GM12891 (cell line): ENCODE measurements around the gene LEFTY2.
A peak's percentile ranks its signal among the peaks of the same experiment; 100 is the strongest.

Experiments used
- DNase-seq: peaks from one replicate; pipeline ENCODE4 v3.0.0; 2011; ENCODE audit warnings: low spot score; ENCODE audit not compliant: insufficient read length
- FAIRE-seq: peaks from 2 replicates; lab custom pipeline; 2011; peaks lifted over from hg19 to GRCh38; lab: Jason Lieb, UNC
- PAX5 ChIP-seq: IDR thresholded peaks from 2 replicates; pipeline ENCODE4 v1.6.1; 2011; ENCODE audit warnings: low read length, moderate library complexity, mild to moderate bottlenecking; ENCODE audit not compliant: insufficient read depth, severe bottlenecking
- POLR2A ChIP-seq: IDR thresholded peaks from 2 replicates; pipeline ENCODE4 v1.6.1; 2011; ENCODE audit warnings: low read depth, low read length, control low read depth
- POLR2AphosphoS5 ChIP-seq: IDR thresholded peaks from 2 replicates; pipeline ENCODE4 v1.6.1; 2011; ENCODE audit warnings: low read depth, low read length, control low read depth
- POU2F2 ChIP-seq: IDR thresholded peaks from 2 replicates; pipeline ENCODE4 v1.6.1; 2011; ENCODE audit warnings: low read depth, mild to moderate bottlenecking, control low read depth, low read length, moderate library complexity
- SPI1 ChIP-seq: IDR thresholded peaks from 2 replicates; pipeline ENCODE4 v1.6.1; 2011; ENCODE audit warnings: low read depth, low read length, control low read depth
- TAF1 ChIP-seq: IDR thresholded peaks from 2 replicates; pipeline ENCODE4 v1.6.1; 2011; ENCODE audit warnings: low read depth, low read length, control low read depth

LEFTY2 gene

DNA sequence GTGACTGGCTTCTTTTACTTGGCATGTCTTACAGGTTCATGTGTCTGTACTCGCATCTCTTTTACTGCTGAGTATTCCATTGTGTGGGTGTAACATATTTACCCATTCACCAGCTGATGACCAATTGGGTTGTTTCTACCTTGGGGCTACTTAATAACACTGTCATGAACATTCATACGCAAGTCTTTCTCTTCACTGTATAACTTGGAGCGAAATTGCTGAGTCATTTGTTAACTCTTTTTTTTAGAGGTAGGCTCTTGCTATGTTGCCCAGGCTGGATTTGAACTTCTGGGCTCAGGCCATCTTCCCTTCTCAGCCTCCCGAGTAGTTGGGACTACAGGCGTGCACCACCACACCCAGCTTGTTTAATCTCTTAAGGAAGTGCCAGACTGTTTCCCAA, 23.5 kb downstream of the LEFTY2 start:
- no peak for DNase-seq
- TF ChIP-seq TAF1 = no peak
- TF ChIP-seq POU2F2 = no peak
- TF ChIP-seq POLR2A = no peak
- TF ChIP-seq SPI1 = no peak
- no peak for TF ChIP-seq POLR2AphosphoS5
- TF ChIP-seq PAX5 = no peak
- FAIRE-seq = peak; percentile 16

DNA sequence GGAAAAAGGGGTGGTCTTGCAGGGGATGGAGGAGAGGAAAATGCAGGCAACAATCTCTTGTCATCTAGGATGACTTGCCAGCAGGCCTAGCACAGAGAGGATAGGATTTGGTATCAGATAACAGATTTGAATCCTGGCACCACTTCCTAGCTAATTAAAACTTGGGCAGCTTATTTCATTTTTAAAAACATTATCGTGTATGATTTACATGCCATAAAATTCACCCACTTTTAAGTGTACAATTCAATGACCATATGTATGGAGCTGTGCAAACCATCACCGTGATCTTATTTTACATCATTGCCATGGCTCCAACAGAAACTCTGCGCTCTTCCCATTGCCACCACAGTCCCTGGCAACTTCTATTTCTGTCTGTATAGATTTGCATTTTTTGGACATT, 23.9 kb downstream of the LEFTY2 start:
- FAIRE-seq = peak; percentile 23

DNA sequence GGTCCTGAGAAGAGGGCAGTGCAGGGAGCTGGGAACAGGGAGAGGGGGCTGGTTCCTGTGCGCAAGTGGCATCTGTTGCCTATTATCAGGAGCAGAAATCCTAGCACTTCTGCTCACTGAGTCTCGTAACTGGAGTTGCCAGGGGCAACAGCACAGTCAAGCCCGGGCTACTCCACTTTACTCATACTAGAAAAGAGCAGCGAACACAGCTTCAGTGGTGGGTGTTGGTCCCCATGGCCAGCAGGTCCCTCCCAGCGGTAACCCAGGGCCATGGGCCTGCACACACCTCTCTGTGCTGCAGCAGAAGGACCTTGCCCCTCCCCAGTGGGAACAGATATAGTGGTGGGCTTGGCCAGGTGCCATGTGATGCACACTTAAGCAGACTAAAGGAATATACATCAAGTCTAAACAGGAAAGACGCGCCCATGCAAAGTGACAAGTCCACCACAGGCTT, 25.5 kb downstream of the LEFTY2 start:
- FAIRE-seq (no peak), DNase-seq (no peak)
- TF ChIP-seq POLR2AphosphoS5 (no peak), PAX5 (no peak), TAF1 (no peak), POU2F2 (no peak), POLR2A (no peak), SPI1 (no peak)

More for the DNA sequence above, 23.9 kb downstream of the LEFTY2 start:
- TF ChIP-seq PAX5 (no peak), POLR2AphosphoS5 (no peak), SPI1 (no peak), TAF1 (no peak), POU2F2 (no peak), POLR2A (no peak)
- DNase-seq = no peak

DNA sequence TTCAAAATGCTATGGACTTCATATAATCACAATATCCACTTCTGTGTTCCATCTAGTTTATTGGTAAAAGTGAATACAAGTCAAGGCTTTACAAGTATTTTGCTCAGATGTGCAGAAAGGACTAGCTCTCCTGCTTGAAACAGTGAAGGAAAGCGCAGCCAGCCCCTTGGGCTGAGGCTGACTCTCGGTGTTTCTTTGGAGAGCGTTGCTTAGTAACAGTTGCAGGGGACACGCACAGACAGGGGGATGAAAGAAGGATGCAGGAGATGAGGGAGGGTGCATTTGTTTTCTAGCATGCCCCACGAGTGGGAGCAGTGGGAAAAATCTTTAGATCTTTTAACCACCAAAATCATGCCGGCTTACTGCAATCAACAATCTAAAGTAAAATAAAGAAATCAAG, 26.1 kb downstream of the LEFTY2 start:
- no peak for TF ChIP-seq POU2F2
- no peak for TF ChIP-seq SPI1
- no peak for TF ChIP-seq TAF1
- TF ChIP-seq PAX5 = no peak
- TF ChIP-seq POLR2A = no peak
- TF ChIP-seq POLR2AphosphoS5 = no peak
- DNase-seq (no peak), FAIRE-seq (no peak)

DNA sequence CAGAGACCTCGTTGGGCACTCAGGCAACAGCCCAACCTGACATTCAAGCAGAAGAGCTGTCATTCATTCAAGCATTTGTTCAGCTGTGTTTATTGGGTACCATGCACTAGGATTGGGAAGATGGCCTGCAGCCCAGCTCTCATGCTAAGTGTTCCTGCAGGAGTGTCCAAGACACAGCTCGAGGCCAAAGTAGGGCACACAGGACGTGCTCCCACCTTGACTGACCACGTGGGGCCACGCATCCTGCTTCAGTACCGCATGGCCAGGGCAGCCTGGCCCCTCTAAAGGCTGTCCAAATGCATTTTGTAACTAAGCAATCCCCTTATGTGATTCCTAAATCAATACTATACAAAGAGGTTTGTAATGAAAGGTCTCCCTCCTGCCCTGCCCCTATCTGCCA, 26.6 kb downstream of the LEFTY2 start:
- TF ChIP-seq POLR2A (no peak), POLR2AphosphoS5 (no peak), TAF1 (no peak), SPI1 (no peak)
- DNase-seq (no peak), FAIRE-seq (no peak)

DNA sequence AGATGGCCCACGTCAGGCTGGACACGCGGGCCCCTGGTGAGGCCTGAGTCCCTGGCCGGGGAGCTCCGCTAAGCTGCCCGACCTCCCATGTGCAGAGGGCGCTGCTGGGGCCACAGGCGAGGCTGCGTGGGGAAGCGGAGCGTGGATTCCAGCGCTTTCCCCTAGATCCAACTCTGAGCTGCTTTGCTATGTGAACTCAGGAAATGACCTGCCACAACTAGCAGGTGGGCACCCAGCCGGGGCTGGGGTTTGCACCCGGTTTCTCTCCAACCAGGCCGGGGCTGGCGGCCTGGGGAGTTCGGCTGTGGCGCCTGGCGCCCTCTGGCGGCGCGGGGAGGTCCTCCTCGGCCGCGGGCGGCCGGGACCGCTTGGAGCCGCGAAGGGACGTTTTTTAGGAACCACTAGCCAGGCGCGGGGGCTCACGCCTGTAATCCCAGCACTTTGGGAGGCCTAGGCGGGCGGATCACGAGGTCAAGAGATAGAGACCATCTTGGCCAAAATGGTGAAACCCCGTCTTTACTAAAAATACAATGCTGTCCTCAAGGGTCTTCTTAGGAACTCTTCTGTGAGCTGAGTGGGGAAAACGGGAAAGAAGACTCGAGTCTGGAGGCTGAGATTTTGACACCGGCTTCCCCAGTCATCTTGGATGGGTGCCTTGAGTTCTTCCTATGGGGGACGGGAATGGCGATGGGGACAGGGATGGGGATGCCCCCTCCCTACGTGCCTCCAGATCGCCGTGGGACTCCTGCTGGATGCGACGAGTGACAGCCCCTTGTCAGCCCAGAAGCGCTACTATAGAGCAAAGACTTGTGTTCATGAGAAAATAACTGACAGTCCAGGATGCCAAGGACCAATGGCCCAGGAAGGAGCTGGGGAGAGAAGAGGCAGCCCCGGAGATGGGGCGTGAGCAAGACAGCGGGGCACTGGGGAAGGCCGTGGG, 29.6 kb downstream of the LEFTY2 start:
- FAIRE-seq (no peak), DNase-seq (peak; percentile 64)

DNA sequence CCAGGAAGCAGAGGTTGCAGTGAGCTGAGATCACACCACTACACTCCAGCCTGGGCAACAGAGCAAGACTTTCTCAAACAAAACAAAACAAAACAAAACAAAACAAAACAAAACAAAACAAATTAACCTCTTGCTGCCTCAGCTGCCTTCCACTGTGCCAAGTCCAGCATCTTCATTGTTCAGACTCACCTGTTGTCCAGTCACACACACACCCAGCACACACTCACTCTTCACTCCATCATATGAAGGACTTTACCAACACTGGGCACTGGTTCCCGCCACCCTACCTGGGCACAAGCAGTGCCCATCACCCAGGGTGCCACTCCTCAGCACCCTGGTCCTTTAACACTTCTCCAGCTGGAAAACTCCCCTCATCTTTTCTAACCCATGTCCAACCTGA, 31.5 kb downstream of the LEFTY2 start:
- TF ChIP-seq POLR2A (no peak), PAX5 (no peak), SPI1 (no peak)
- DNase-seq (no peak), FAIRE-seq (peak; percentile 81)

More for the DNA sequence above, 29.6 kb downstream of the LEFTY2 start:
- TF ChIP-seq POU2F2 (no peak), POLR2AphosphoS5 (no peak), PAX5 (no peak), POLR2A (no peak), SPI1 (no peak), TAF1 (no peak)

DNA sequence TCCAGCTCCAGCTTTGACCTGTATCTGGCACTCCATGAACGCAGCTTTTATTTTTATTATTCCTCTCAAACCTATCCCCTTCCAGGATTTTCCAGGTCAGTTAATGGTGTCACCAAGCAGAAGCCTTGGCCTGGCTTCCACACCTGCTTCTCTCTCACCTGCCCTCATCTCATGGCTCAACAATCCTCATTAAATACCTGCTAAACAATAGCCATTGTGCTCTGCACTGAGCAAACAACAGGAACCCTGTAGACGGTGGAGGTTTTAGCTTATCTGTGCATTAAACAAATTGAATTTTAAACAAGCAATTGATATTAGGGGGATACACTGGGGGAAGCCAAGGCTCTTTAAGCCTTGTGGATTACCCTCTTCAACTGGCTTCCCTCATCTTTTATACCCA, 32.2 kb downstream of the LEFTY2 start:
- TF ChIP-seq SPI1 (no peak), POLR2A (no peak), TAF1 (no peak), POU2F2 (no peak), POLR2AphosphoS5 (no peak), PAX5 (no peak)
- DNase-seq = no peak
- no peak for FAIRE-seq

DNA sequence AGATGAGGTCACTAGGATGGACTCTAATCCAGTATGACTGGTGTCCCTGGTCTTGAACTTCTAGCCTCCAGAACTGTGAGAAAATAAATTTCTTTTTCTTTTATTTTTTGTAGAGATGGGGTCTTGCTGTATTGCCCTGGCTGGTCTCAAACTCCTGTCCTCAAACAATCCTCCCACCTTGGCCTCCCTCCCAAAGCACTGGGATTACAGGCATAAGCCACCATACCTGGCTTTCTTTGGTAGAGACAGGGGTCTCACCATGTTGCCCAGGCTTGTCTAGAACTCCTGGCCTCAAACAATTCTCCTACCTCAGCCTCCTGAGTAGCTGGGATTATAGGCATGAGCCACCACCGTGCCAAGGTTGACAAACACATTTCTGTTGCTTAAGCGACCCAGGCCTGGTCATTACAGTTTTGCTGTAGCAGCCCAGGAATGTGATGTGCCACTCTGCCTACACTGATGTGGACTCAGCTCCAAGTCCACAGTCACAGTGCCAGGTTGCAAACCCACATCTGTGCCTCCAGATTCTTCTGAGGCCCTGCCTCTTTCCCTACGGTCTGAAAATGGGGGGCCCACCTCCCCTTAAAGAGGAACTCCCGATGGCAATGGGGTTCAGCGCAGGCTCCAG, 32.9 kb downstream of the LEFTY2 start:
- DNase-seq (no peak), FAIRE-seq (no peak)

DNA sequence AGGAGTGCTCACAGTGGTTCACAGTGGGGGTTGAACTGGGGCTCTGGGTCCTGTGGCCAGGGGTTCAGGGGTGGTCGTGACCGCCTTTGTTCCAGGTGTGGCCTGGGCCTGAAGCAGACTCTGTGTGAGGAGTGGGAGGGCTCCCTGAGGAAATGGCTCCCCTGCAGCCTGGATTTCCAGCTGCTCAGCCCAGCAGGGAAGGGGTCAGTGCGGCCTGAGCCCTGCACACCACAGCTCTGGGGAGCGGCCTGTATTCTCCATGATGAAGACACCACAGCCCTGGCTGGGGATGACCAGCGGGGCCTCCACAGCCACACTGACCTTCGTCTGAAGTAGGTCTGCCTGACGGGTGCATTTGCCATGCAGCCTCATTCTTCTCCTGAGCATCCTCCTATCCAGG, 33.7 kb downstream of the LEFTY2 start:
- TF ChIP-seq TAF1 (no peak), POLR2A (no peak), SPI1 (no peak), POU2F2 (no peak), POLR2AphosphoS5 (no peak), PAX5 (no peak)
- DNase-seq = no peak
- no peak for FAIRE-seq

More for the DNA sequence above, 32.9 kb downstream of the LEFTY2 start:
- TF ChIP-seq POLR2AphosphoS5 = no peak
- no peak for TF ChIP-seq TAF1
- no peak for TF ChIP-seq POU2F2
- no peak for TF ChIP-seq POLR2A
- no peak for TF ChIP-seq SPI1
- TF ChIP-seq PAX5 = no peak

DNA sequence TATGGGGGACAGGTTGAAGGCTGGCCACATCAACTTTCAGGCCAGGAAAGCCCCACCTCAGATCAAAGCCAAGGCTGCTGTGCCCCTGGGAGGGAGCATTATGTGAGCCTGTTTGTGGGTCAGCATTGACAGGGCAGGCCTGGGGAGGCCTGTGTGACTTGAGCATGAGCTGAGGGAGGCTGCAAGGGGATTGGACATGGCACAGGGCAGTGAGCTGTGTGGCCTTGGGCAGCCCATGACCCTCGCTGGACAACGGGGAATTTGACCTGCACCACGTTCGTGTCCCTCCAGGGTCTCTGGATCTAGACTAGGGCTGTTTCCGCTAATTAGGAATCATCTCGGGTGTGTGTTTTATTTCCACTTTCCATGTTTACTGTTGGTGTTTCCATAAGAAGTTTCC, 34.6 kb downstream of the LEFTY2 start:
- FAIRE-seq = no peak
- TF ChIP-seq TAF1 = no peak
- TF ChIP-seq POLR2A = no peak
- TF ChIP-seq SPI1 = no peak
- TF ChIP-seq POU2F2 = no peak
- TF ChIP-seq PAX5 = no peak
- TF ChIP-seq POLR2AphosphoS5 = no peak
- no peak for DNase-seq
